ENCODE results near the gene XPNPEP1. TPM values are rescaled to one million over a fixed set of nuclear protein-coding genes. Genes with fewer than 3 reads are reported as not detected.
A peak's percentile ranks its signal among the peaks of the same experiment; 100 is the strongest.

The XPNPEP1 gene
- polyA plus RNA-seq (ENCODE audit: insufficient read length in 3 of 3) = 10 to 100 TPM; 80.8 to 90.9 (median 87.2) TPM
- long read RNA-seq, donor 1, transcript XPNPEP1-218 (21 exons, 2,539 nt) = major isoform, 10 of 20 reads
- long read RNA-seq, donor 1, partial matches to known transcripts = 5 of 20 reads
- long read RNA-seq, donor 1, other reads (novel, unspliced or antisense) = 0 of 20 reads
- long read RNA-seq, donor 2, partial matches to known transcripts = 0 of 4 reads
- long read RNA-seq, donor 2, other reads (novel, unspliced or antisense) = 0 of 4 reads
- long read RNA-seq, donor 3, transcript XPNPEP1-218 (21 exons, 2,539 nt) = major isoform, 17 of 41 reads
- long read RNA-seq, donor 3, partial matches to known transcripts = 21 of 41 reads
- long read RNA-seq, donor 3, other reads (novel, unspliced or antisense) = 0 of 41 reads
- long read RNA-seq, donor 4, transcript XPNPEP1-218 (21 exons, 2,539 nt) = major isoform, 6 of 8 reads
- long read RNA-seq, donor 4, partial matches to known transcripts = 0 of 8 reads
- long read RNA-seq, donor 4, other reads (novel, unspliced or antisense) = 0 of 8 reads
- long read RNA-seq, donor 5 = 0 reads
- long read RNA-seq, donor 6, partial matches to known transcripts = 0 of 7 reads
- long read RNA-seq, donor 6, other reads (novel, unspliced or antisense) = 0 of 7 reads
- long read RNA-seq, donor 7, transcript XPNPEP1-218 (21 exons, 2,539 nt) = major isoform, 13 of 21 reads
- long read RNA-seq, donor 7, partial matches to known transcripts = 5 of 21 reads
- long read RNA-seq, donor 7, other reads (novel, unspliced or antisense) = 0 of 21 reads
- long read RNA-seq, donor 8, transcript XPNPEP1-202 (7 exons, 881 nt) = minor isoform, 6 of 28 reads
- long read RNA-seq, donor 8, transcript XPNPEP1-218 (21 exons, 2,539 nt) = major isoform, 15 of 28 reads
- long read RNA-seq, donor 8, partial matches to known transcripts = 5 of 28 reads
- long read RNA-seq, donor 8, other reads (novel, unspliced or antisense) = 0 of 28 reads
- long read RNA-seq, donor 9, transcript XPNPEP1-218 (21 exons, 2,539 nt) = major isoform, 11 of 23 reads
- long read RNA-seq, donor 9, partial matches to known transcripts = 9 of 23 reads
- long read RNA-seq, donor 9, other reads (novel, unspliced or antisense) = 0 of 23 reads
- long read RNA-seq, donor 10, transcript XPNPEP1-218 (21 exons, 2,539 nt) = major isoform, 9 of 12 reads
- long read RNA-seq, donor 10, partial matches to known transcripts = 0 of 12 reads
- long read RNA-seq, donor 10, other reads (novel, unspliced or antisense) = 0 of 12 reads
- long read RNA-seq, donor 11, transcript XPNPEP1-218 (21 exons, 2,539 nt) = major isoform, 6 of 23 reads
- long read RNA-seq, donor 11, partial matches to known transcripts = 16 of 23 reads
- long read RNA-seq, donor 11, other reads (novel, unspliced or antisense) = 0 of 23 reads
- long read RNA-seq, donor 12, transcript XPNPEP1-218 (21 exons, 2,539 nt) = major isoform, 9 of 12 reads
- long read RNA-seq, donor 12, partial matches to known transcripts = 0 of 12 reads
- long read RNA-seq, donor 12, other reads (novel, unspliced or antisense) = 0 of 12 reads
- long read RNA-seq, donor 13 = 0 reads
- long read RNA-seq, donor 14, transcript XPNPEP1-218 (21 exons, 2,539 nt) = major isoform, 6 of 8 reads
- long read RNA-seq, donor 14, partial matches to known transcripts = 0 of 8 reads
- long read RNA-seq, donor 14, other reads (novel, unspliced or antisense) = 0 of 8 reads
- long read RNA-seq, donor 15, partial matches to known transcripts = 0 of 4 reads
- long read RNA-seq, donor 15, other reads (novel, unspliced or antisense) = 0 of 4 reads
- long read RNA-seq, donor 16, transcript XPNPEP1-218 (21 exons, 2,539 nt) = major isoform, 17 of 72 reads
- long read RNA-seq, donor 16, transcript XPNPEP1-202 (7 exons, 881 nt) = minor isoform, 10 of 72 reads
- long read RNA-seq, donor 16, partial matches to known transcripts = 41 of 72 reads
- long read RNA-seq, donor 16, other reads (novel, unspliced or antisense) = 0 of 72 reads

GRCh38 chr10:109922976-109923921 lies at the start of gene XPNPEP1:
TSS of gene XPNPEP1 (minus strand) at chr10:109923511. CDS start at chr10:109923433, 78 bp downstream.
- DNase-seq (ENCODE audit: extremely low read depth in 1 of 11, low read depth in 9 of 11, low spot score in 4 of 11) = peak in 9 of 11 donors; percentile 64 to 84 (median 76)

- no peak for DNase-seq (ENCODE audit: extremely low read depth in 1 of 11, low read depth in 9 of 11, low spot score in 4 of 11)
Observed at GRCh38 chr10:109972372-109973001, 49.2 kb upstream of the XPNPEP1 start.

GRCh38 chr10:109971634-109972033 lies 48.3 kb upstream of the XPNPEP1 start:
- no peak for DNase-seq (ENCODE audit: extremely low read depth in 1 of 11, low read depth in 9 of 11, low spot score in 4 of 11)

GRCh38 chr10:109969760-109970346 lies 46.5 kb upstream of the XPNPEP1 start:
- DNase-seq (ENCODE audit: extremely low read depth in 1 of 11, low read depth in 9 of 11, low spot score in 4 of 11) = no peak

- DNase-seq (ENCODE audit: extremely low read depth in 1 of 11, low read depth in 9 of 11, low spot score in 4 of 11) = no peak
Observed at GRCh38 chr10:109968953-109969759, 45.8 kb upstream of the XPNPEP1 start.

- no peak for DNase-seq (ENCODE audit: extremely low read depth in 1 of 11, low read depth in 9 of 11, low spot score in 4 of 11)
Observed at GRCh38 chr10:109967739-109968088, 44.4 kb upstream of the XPNPEP1 start.

- DNase-seq (ENCODE audit: extremely low read depth in 1 of 11, low read depth in 9 of 11, low spot score in 4 of 11) = peak in 6 of 11 donors; percentile 61 to 79 (median 74)
Observed at GRCh38 chr10:109966961-109967738, 43.8 kb upstream of the XPNPEP1 start.

GRCh38 chr10:109964318-109964717 lies 41.0 kb upstream of the XPNPEP1 start:
- no peak for DNase-seq (ENCODE audit: extremely low read depth in 1 of 11, low read depth in 9 of 11, low spot score in 4 of 11)

- no peak for DNase-seq (ENCODE audit: extremely low read depth in 1 of 11, low read depth in 9 of 11, low spot score in 4 of 11)
Observed at GRCh38 chr10:109963439-109963838, 40.1 kb upstream of the XPNPEP1 start.

GRCh38 chr10:109962247-109962646 lies 38.9 kb upstream of the XPNPEP1 start:
- DNase-seq (ENCODE audit: extremely low read depth in 1 of 11, low read depth in 9 of 11, low spot score in 4 of 11) = no peak

GRCh38 chr10:109961174-109962001 lies 38.1 kb upstream of the XPNPEP1 start:
- peak in 1 of 11 donors; percentile 64 for DNase-seq (ENCODE audit: extremely low read depth in 1 of 11, low read depth in 9 of 11, low spot score in 4 of 11)

GRCh38 chr10:109960682-109961081 lies 37.4 kb upstream of the XPNPEP1 start:
- no peak for DNase-seq (ENCODE audit: extremely low read depth in 1 of 11, low read depth in 9 of 11, low spot score in 4 of 11)
